Esophagus squamous epithelium (tissue), 5 donors: ENCODE results near the gene JPH3. TPM values are rescaled to one million over a fixed set of nuclear protein-coding genes. Genes with fewer than 3 reads are reported as not detected.
"Not testable (repeated sequence)": the region's sequence is repeated elsewhere in the genome, so short reads cannot be mapped to it uniquely, and the experiment has no call there.

Experiments
- DNase-seq: peaks from one replicate; lab custom pipeline; 2025; lab: John Stamatoyannopoulos, UW
- H3K27ac ChIP-seq, 4 donors: fragments of 200-600 bp; sonication (generic); one replicate each; pipeline ENCODE4 v1.5.1; 2016 to 2019; ENCODE audit warnings: mild to moderate bottlenecking in 1 of 4
- H3K27me3 ChIP-seq, 4 donors: fragments of 200-600 bp; sonication (generic); 1 replicate in 3 of 4; 2 replicates in 1 of 4; pipeline versions ENCODE4 v1.5.1 to v1.6.0; 2017 to 2021; ENCODE audit warnings: antibody characterized with exemption in 1 of 4
- H3K36me3 ChIP-seq, 3 donors: fragments of 200-600 bp; sonication (generic); one replicate each; pipeline ENCODE4 v1.5.1; 2016 to 2019
- H3K4me1 ChIP-seq, 3 donors: fragments of 200-600 bp; sonication (generic); one replicate each; pipeline ENCODE4 v1.5.1; 2017 to 2019
- H3K4me3 ChIP-seq, 4 donors: fragments of 200-600 bp; sonication (generic); 1 replicate in 3 of 4; 2 replicates in 1 of 4; pipeline ENCODE4 v1.5.1; 2016 to 2019; ENCODE audit warnings: mild to moderate bottlenecking in 2 of 4, moderate library complexity in 1 of 4
- H3K9me3 ChIP-seq, 3 donors: fragments of 200-600 bp; sonication (generic); one replicate each; pipeline ENCODE4 v1.5.1; 2016 to 2019
- POLR2A ChIP-seq, 4 donors: fragments of 450-650 bp; IDR thresholded peaks; one replicate each; pipeline ENCODE4 v1.6.1; 2017; ENCODE audit warnings: antibody characterized with exemption in 4 of 4, mild to moderate bottlenecking in 4 of 4, moderate library complexity in 3 of 4
- WGBS, 2 donors: methylation state at CpG; one replicate each; pipeline ENCODE4 v1.1.5; 2018; 5-methylcytosine and 5-hydroxymethylcytosine counted together
- intact Hi-C: fragments of 100-400 bp; cut with DNase I; formaldehyde crosslinking; loops from one replicate; pipeline ENCODE4 v1.15.0; 2022
- total RNA-seq, 4 donors: library from RNA; depleted of rRNA; stranded (reverse); fragments of >200 nt; gene quantifications; one replicate each; pipeline ENCODE4 v1.1.0, GENCODE V29; 2016
- TF ChIP-seq, protein P1 (sequence below), 6 experiments: fragments of 450-650 bp in 4 of 6; fragments of 200-600 bp in 2 of 6; sonication (generic) in 2 of 6; IDR thresholded peaks; one replicate each; pipeline ENCODE4 v1.5.1; 2016 to 2019; ENCODE audit warnings: antibody characterized with exemption in 6 of 6, mild to moderate bottlenecking in 4 of 6, moderate library complexity in 4 of 6
- donor health status: DM: yes; HTN: yes; CAD: no.

The JPH3 gene
- total RNA-seq, 4 donors from 2014 or later = 0.29 to 0.76 (median 0.45) TPM; not detected in 1

DNA sequence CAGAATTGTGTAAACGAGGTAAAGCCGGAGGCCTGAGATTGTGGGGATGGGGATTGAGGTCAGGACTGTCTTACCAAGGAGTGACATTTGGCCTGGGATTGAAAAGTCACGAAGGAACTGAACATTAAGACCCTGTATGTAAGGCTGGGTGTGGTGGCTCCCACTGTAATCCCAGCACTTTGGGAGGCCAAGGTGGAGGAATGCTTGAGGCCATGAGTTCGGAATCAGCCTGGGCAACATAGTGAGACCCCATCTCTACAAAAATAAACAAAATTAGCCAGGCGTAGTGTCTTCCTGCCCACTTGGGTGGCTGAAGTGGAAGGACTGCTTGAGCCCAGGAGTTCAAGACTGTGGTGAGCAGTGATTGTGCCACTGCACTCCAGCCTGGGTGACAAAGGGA lies 75.5 kb downstream of the JPH3 start:
- Histone ChIP-seq H3K9me3 (no peaks in the 10 kb centered on the region), H3K27me3 (peaks cover 0 to 36% (median 0%) of the 10 kb centered on the region in 4 donors), H3K27ac (no peak overlapping the region), H3K4me1 (no peaks in the 10 kb centered on the region), H3K36me3 (no peaks in the 10 kb centered on the region), H3K4me3 (no peak overlapping the region)
- 82 to 88% methylated on average over 2 to 4 of the region's 5 CpGs for WGBS, 2 donors
- DNase-seq = no peak
- TF ChIP-seq POLR2A (IDR thresholded peaks at IDR 0.05) = no peak
- TF ChIP-seq, protein P1, sequence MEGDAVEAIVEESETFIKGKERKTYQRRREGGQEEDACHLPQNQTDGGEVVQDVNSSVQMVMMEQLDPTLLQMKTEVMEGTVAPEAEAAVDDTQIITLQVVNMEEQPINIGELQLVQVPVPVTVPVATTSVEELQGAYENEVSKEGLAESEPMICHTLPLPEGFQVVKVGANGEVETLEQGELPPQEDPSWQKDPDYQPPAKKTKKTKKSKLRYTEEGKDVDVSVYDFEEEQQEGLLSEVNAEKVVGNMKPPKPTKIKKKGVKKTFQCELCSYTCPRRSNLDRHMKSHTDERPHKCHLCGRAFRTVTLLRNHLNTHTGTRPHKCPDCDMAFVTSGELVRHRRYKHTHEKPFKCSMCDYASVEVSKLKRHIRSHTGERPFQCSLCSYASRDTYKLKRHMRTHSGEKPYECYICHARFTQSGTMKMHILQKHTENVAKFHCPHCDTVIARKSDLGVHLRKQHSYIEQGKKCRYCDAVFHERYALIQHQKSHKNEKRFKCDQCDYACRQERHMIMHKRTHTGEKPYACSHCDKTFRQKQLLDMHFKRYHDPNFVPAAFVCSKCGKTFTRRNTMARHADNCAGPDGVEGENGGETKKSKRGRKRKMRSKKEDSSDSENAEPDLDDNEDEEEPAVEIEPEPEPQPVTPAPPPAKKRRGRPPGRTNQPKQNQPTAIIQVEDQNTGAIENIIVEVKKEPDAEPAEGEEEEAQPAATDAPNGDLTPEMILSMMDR (IDR thresholded peaks at IDR 0.05) = no peak
- intact Hi-C loops = no loop called here

GRCh38 chr16:87678618-87679017 lies 76.3 kb downstream of the JPH3 start:
- no peaks in the 10 kb centered on the region for H3K4me1 ChIP-seq
- 58% methylated on average over 14 of the region's 14 CpGs for WGBS, 2 donors
- TF ChIP-seq POLR2A (IDR thresholded peaks at IDR 0.05) = no peak
- TF ChIP-seq, protein P1 (IDR thresholded peaks at IDR 0.05) = no peak
- no peaks in the 10 kb centered on the region for H3K9me3 ChIP-seq
- no peak overlapping the region for H3K27ac ChIP-seq
- H3K27me3 ChIP-seq = peaks cover 0 to 42% (median 0%) of the 10 kb centered on the region in 4 donors
- intact Hi-C loops = no loop called here
- DNase-seq = no peak
- H3K36me3 ChIP-seq = no peaks in the 10 kb centered on the region
- H3K4me3 ChIP-seq = no peak overlapping the region

DNA sequence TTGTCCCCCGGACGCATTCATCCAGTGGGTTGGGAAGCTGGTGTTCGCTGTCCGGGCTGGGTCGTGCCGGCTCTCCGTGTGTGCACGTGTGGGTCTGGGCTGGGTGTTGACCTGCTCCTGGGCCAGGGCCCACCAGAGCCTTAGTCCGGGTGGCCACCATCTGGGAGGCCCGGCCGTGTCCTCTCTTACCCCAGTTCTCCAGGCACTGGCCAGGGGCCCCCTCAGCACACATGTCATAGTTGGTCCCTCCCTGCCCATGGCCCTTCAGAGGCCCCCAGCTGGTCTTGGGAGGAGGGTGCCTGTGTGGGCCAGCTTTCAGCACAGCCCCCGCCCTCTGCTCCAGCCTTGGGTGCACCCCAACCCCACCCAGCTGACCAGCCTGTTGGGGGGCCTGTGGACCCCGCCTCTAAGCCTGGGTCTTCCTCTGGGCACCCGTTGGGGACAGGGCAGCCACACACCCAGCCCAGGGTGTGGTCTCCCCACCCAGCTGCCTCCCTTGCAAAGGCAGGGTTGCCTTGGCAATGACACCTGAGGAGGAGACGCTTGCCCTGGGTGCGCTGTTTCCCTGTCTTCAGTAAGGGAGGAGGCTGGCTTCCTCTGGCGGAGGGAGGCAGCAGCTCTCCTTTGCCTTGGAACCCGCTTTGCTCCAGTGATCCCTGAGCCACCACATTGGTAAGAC lies 77.4 kb downstream of the JPH3 start:
- no peaks in the 10 kb centered on the region for H3K9me3 ChIP-seq
- DNase-seq = no peak
- WGBS, 2 donors = 90% methylated on average over 7 of the region's 18 CpGs; no CpG with 5 or more reads in 1 of the 2 donors
- no peaks in the 10 kb centered on the region for H3K4me1 ChIP-seq
- no peak for TF ChIP-seq POLR2A (IDR thresholded peaks at IDR 0.05)
- TF ChIP-seq, protein P1 (IDR thresholded peaks at IDR 0.05) = no peak
- no peak overlapping the region for H3K4me3 ChIP-seq
- H3K27ac ChIP-seq = no peak overlapping the region
- intact Hi-C loops = no loop called here
- H3K27me3 ChIP-seq = peaks cover 0 to 53% (median 0%) of the 10 kb centered on the region in 4 donors
- H3K36me3 ChIP-seq = no peaks in the 10 kb centered on the region

- WGBS, 2 donors = 77 to 79% methylated on average over 13 to 14 of the region's 17 CpGs
- Histone ChIP-seq H3K4me1 (no peaks in the 10 kb centered on the region), H3K27me3 (peaks cover 0 to 57% (median 0%) of the 10 kb centered on the region in 4 donors), H3K27ac (no peak overlapping the region), H3K36me3 (no peaks in the 10 kb centered on the region), H3K4me3 (no peak overlapping the region), H3K9me3 (no peaks in the 10 kb centered on the region)
- TF ChIP-seq POLR2A (IDR thresholded peaks at IDR 0.05) = no peak
- TF ChIP-seq, protein P1 (IDR thresholded peaks at IDR 0.05) = no peak
- intact Hi-C loops = no loop called here
- DNase-seq = no peak
Observed at GRCh38 chr16:87680272-87680644, 78.0 kb downstream of the JPH3 start.

GRCh38 chr16:87681051-87681602 lies 78.8 kb downstream of the JPH3 start:
- H3K9me3 ChIP-seq, H3K4me3 ChIP-seq, H3K4me1 ChIP-seq, intact Hi-C loops, DNase-seq, H3K36me3 ChIP-seq, H3K27ac ChIP-seq: not testable (repeated sequence)
- peaks cover 0 to 53% (median 0%) of the 10 kb centered on the region in 4 donors for H3K27me3 ChIP-seq
- 94% methylated on average over 28 to 44 of the region's 60 CpGs for WGBS, 2 donors
